SK-N-SH treated with all-trans-retinoic acid at 6 μM for 48 hours (cell line): ENCODE measurements around the gene CRADD.

ENCODE experiments used
- ESRRG ChIP-seq: fragments of 250-450 bp; sonication (Bioruptor Pico); IDR thresholded peaks from 2 replicates; pipeline ENCODE4 v1.6.1; 2021; ENCODE audit warnings: mild to moderate bottlenecking
- ISL1 ChIP-seq: fragments of 250-450 bp; sonication (Bioruptor Pico); IDR thresholded peaks from 2 replicates; pipeline ENCODE4 v2.1.2; 2022; ENCODE audit warnings: mild to moderate bottlenecking, moderate library complexity
- RARB ChIP-seq: fragments of 250-450 bp; sonication (Bioruptor Pico); IDR thresholded peaks from 2 replicates; pipeline ENCODE4 v1.8.0; 2021; ENCODE audit warnings: mild to moderate bottlenecking, moderate library complexity
- TCF4 ChIP-seq: fragments of 250-450 bp; sonication (Bioruptor Pico); IDR thresholded peaks from 2 replicates; pipeline ENCODE4 v1.8.0; 2021; ENCODE audit warnings: mild to moderate bottlenecking, moderate library complexity, borderline replicate concordance

- TF ChIP-seq ISL1 (no peak), RARB (CRISPR knock-in tag) (no peak), TCF4 (CRISPR knock-in tag) (no peak), ESRRG (CRISPR knock-in tag) (no peak)
Measured at GRCh38 chr12:93668919-93669418, 8.2 kb upstream of the CRADD start.
